ENCODE data around the gene AMACR. TPM values are rescaled to one million over a fixed set of nuclear protein-coding genes. Genes with fewer than 3 reads are reported as not detected.

The AMACR gene
- total RNA-seq, 3 donors from 2014 or later (not counting 1 experiment from before 2014, with no cell fraction given): 2.7 to 3.8 (median 2.9) TPM

GRCh38 chr5:33980030-33980429, 27.8 kb downstream of the AMACR start:
- H3K4me3 Mint-ChIP-seq: no peak overlapping the region
- Histone ChIP-seq H3K9me3 (ENCODE audit: control insufficient read depth, insufficient read depth, low read length) (no peaks in the 10 kb centered on the region), H3K4me3 (ENCODE audit: low read length) (no peak overlapping the region), H3K4me1 (ENCODE audit: control insufficient read depth, insufficient read depth, low read length) (no peaks in the 10 kb centered on the region), H3K27ac (ENCODE audit: low read length) (no peak overlapping the region), H3K27me3 (ENCODE audit: control insufficient read depth, insufficient read depth, low read length) (no peaks in the 10 kb centered on the region), H3K36me3 (ENCODE audit: control insufficient read depth, insufficient read depth, low read length) (no peaks in the 10 kb centered on the region)
- intact Hi-C loops (cut with micrococcal nuclease): no loop called here
- no peaks in the 10 kb centered on the region for H3K27me3 Mint-ChIP-seq (ENCODE audit: low read depth in 2 of 2)
- H3K36me3 Mint-ChIP-seq: no peaks in the 10 kb centered on the region
- no peak overlapping the region for H3K27ac Mint-ChIP-seq
- DNase-seq (no peak), ATAC-seq (no peak)
- no peaks in the 10 kb centered on the region for H3K4me1 Mint-ChIP-seq
- no peaks in the 10 kb centered on the region for H3K9me3 Mint-ChIP-seq
- TF ChIP-seq, protein P1, sequence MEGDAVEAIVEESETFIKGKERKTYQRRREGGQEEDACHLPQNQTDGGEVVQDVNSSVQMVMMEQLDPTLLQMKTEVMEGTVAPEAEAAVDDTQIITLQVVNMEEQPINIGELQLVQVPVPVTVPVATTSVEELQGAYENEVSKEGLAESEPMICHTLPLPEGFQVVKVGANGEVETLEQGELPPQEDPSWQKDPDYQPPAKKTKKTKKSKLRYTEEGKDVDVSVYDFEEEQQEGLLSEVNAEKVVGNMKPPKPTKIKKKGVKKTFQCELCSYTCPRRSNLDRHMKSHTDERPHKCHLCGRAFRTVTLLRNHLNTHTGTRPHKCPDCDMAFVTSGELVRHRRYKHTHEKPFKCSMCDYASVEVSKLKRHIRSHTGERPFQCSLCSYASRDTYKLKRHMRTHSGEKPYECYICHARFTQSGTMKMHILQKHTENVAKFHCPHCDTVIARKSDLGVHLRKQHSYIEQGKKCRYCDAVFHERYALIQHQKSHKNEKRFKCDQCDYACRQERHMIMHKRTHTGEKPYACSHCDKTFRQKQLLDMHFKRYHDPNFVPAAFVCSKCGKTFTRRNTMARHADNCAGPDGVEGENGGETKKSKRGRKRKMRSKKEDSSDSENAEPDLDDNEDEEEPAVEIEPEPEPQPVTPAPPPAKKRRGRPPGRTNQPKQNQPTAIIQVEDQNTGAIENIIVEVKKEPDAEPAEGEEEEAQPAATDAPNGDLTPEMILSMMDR (IDR thresholded peaks at IDR 0.05): no peak
- WGBS (ENCODE audit: insufficient coverage): 93% methylated on average over 3 of the region's 3 CpGs

GRCh38 chr5:33978306-33978705, 29.5 kb downstream of the AMACR start:
- Mint-ChIP-seq H3K4me1 (no peaks in the 10 kb centered on the region), H3K27me3 (ENCODE audit: low read depth in 2 of 2) (no peaks in the 10 kb centered on the region), H3K27ac (no peak overlapping the region), H3K4me3 (no peak overlapping the region), H3K9me3 (no peaks in the 10 kb centered on the region), H3K36me3 (no peaks in the 10 kb centered on the region)
- Histone ChIP-seq H3K36me3 (ENCODE audit: control insufficient read depth, insufficient read depth, low read length) (no peaks in the 10 kb centered on the region), H3K4me3 (ENCODE audit: low read length) (no peak overlapping the region), H3K27ac (ENCODE audit: low read length) (no peak overlapping the region), H3K9me3 (ENCODE audit: control insufficient read depth, insufficient read depth, low read length) (no peaks in the 10 kb centered on the region), H3K27me3 (ENCODE audit: control insufficient read depth, insufficient read depth, low read length) (no peaks in the 10 kb centered on the region), H3K4me1 (ENCODE audit: control insufficient read depth, insufficient read depth, low read length) (no peaks in the 10 kb centered on the region)
- ATAC-seq: no peak
- intact Hi-C loops (cut with micrococcal nuclease): no loop called here
- no peak for DNase-seq
- 91% methylated on average over 1 of the region's 1 CpG for WGBS (ENCODE audit: insufficient coverage)
- TF ChIP-seq, protein P1 (IDR thresholded peaks at IDR 0.05): no peak

DNA sequence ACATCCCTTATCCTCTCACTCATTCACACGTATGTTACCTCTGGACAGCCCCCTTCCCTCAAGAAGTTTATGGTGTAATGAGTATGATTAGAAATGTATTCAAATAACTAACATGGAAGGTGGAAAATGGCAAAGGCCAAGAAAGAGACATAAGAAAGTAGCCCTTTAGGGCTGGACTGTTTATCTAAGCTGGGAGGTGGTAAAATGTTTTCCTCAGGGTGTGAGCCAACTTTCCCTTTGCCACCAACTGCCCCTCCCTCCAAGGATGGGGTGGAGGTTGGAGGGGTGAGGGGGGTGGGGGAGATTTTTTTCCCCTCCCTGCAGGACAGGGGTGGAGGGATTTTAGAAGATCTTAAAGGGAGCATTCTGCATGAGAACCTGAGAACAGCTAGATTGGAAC, 31.5 kb downstream of the AMACR start:
- H3K9me3 ChIP-seq (ENCODE audit: control insufficient read depth, insufficient read depth, low read length): no peaks in the 10 kb centered on the region
- DNase-seq (no peak), ATAC-seq (no peak)
- H3K27ac ChIP-seq (ENCODE audit: low read length): no peak overlapping the region
- no peaks in the 10 kb centered on the region for H3K36me3 ChIP-seq (ENCODE audit: control insufficient read depth, insufficient read depth, low read length)
- TF ChIP-seq, protein P1 (IDR thresholded peaks at IDR 0.05): no peak
- H3K27me3 ChIP-seq (ENCODE audit: control insufficient read depth, insufficient read depth, low read length): no peaks in the 10 kb centered on the region
- H3K4me1 ChIP-seq (ENCODE audit: control insufficient read depth, insufficient read depth, low read length): no peaks in the 10 kb centered on the region
- Mint-ChIP-seq H3K4me1 (no peaks in the 10 kb centered on the region), H3K27ac (no peak overlapping the region), H3K9me3 (no peaks in the 10 kb centered on the region), H3K27me3 (ENCODE audit: low read depth in 2 of 2) (peaks cover 0 to 5% of the 10 kb centered on the region in 2 donors), H3K4me3 (no peak overlapping the region), H3K36me3 (no peaks in the 10 kb centered on the region)
- H3K4me3 ChIP-seq (ENCODE audit: low read length): no peak overlapping the region
- WGBS (ENCODE audit: insufficient coverage): no CpG with 5 or more reads among the region's 1 CpG
- intact Hi-C loops (cut with micrococcal nuclease): no loop called here

DNA sequence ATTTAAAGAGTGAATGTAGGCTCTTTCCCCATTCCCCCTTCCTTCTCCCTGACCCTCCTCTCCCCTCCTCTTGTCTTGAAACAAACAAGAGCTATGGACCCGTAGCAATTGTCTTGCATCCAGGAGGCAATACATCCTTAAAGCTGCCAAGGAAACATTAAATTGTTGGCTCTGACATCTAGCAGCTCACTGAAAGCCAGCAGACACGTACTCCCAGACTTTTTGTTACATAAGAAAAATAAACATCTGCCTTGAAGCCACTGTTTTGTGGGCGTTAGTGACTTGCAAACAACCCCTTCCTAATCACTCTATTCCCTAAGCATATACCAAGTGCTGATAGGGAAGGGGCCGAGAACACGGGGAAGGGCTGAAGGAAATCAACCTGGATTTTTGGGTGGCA, 32.0 kb downstream of the AMACR start:
- H3K4me1 ChIP-seq (ENCODE audit: control insufficient read depth, insufficient read depth, low read length): no peaks in the 10 kb centered on the region
- no peaks in the 10 kb centered on the region for H3K27me3 ChIP-seq (ENCODE audit: control insufficient read depth, insufficient read depth, low read length)
- H3K27me3 Mint-ChIP-seq (ENCODE audit: low read depth in 2 of 2): peaks cover 0 to 5% of the 10 kb centered on the region in 2 donors
- no peaks in the 10 kb centered on the region for H3K36me3 Mint-ChIP-seq
- DNase-seq (no peak), ATAC-seq (no peak)
- no peaks in the 10 kb centered on the region for H3K9me3 Mint-ChIP-seq
- no peak overlapping the region for H3K4me3 ChIP-seq (ENCODE audit: low read length)
- H3K9me3 ChIP-seq (ENCODE audit: control insufficient read depth, insufficient read depth, low read length): no peaks in the 10 kb centered on the region
- H3K4me1 Mint-ChIP-seq: no peaks in the 10 kb centered on the region
- no peak overlapping the region for H3K27ac ChIP-seq (ENCODE audit: low read length)
- no peak overlapping the region for H3K4me3 Mint-ChIP-seq
- TF ChIP-seq, protein P1 (IDR thresholded peaks at IDR 0.05): no peak
- H3K27ac Mint-ChIP-seq: no peak overlapping the region
- no peaks in the 10 kb centered on the region for H3K36me3 ChIP-seq (ENCODE audit: control insufficient read depth, insufficient read depth, low read length)
- intact Hi-C loops (cut with micrococcal nuclease): no loop called here
- 78% methylated on average over 5 of the region's 5 CpGs for WGBS (ENCODE audit: insufficient coverage)

All from natural killer cell (primary cell).